ENCODE measurements around the gene CPT1B. TPM values are rescaled to one million over a fixed set of nuclear protein-coding genes. Genes with fewer than 3 reads are reported as not detected.
"Not testable (repeated sequence)": the region's sequence is repeated elsewhere in the genome, so short reads cannot be mapped to it uniquely, and the experiment has no call there.

The CPT1B gene
- 7.5 and 16.3 TPM in 2 replicates for total RNA-seq

- no peak for DNase-seq
These were observed at the start of gene CPT1B for GRCh38 chr22:50577987-50578775. CPT1B (minus strand) TSS chr22:50578427; CDS start chr22:50577915, 512 bp downstream.

- no peak for DNase-seq
These were observed 48.8 kb upstream of the CPT1B start for GRCh38 chr22:50626850-50627641.

GRCh38 chr22:50626314-50626849, 48.2 kb upstream of the CPT1B start:
- no peak for DNase-seq

GRCh38 chr22:50625568-50626313, 47.5 kb upstream of the CPT1B start:
- DNase-seq: peak; percentile 49

GRCh38 chr22:50625131-50625567, 46.9 kb upstream of the CPT1B start:
- DNase-seq: no peak

GRCh38 chr22:50624347-50625130, 46.3 kb upstream of the CPT1B start:
- no peak for DNase-seq

GRCh38 chr22:50622723-50623327, 44.6 kb upstream of the CPT1B start:
- no peak for DNase-seq

GRCh38 chr22:50621948-50622722, 43.9 kb upstream of the CPT1B start:
- no peak for DNase-seq

- DNase-seq: no peak
These were observed 43.2 kb upstream of the CPT1B start for GRCh38 chr22:50621356-50621880.

GRCh38 chr22:50620593-50621355, 42.5 kb upstream of the CPT1B start:
- DNase-seq: peak; percentile 89

GRCh38 chr22:50614296-50614695, 36.1 kb upstream of the CPT1B start:
- not testable (repeated sequence) for DNase-seq

GRCh38 chr22:50613291-50613981, 35.2 kb upstream of the CPT1B start:
- DNase-seq: no peak

- no peak for DNase-seq
These were observed 34.4 kb upstream of the CPT1B start for GRCh38 chr22:50612528-50613221.

- no peak for DNase-seq
These were observed 33.9 kb upstream of the CPT1B start for GRCh38 chr22:50612168-50612527.

GRCh38 chr22:50611341-50612060, 33.3 kb upstream of the CPT1B start:
- no peak for DNase-seq

GRCh38 chr22:50610581-50610980, 32.4 kb upstream of the CPT1B start:
- no peak for DNase-seq

GRCh38 chr22:50610041-50610451, 31.8 kb upstream of the CPT1B start:
- no peak for DNase-seq

GRCh38 chr22:50609599-50609998, 31.4 kb upstream of the CPT1B start:
- no peak for DNase-seq
